Measurements from ENCODE around the gene CSTPP1. TPM values are rescaled to one million over a fixed set of nuclear protein-coding genes. Genes with fewer than 3 reads are reported as not detected.

Gene CSTPP1
- 13.2 TPM for total RNA-seq
- long read RNA-seq, transcript C11orf49-223 (1 exons, 2,141 nt), result minor isoform, 5 of 37 reads
- long read RNA-seq, transcript C11orf49-201 (9 exons, 1,645 nt), result major isoform, 15 of 37 reads
- long read RNA-seq, partial matches to known transcripts, result 3 of 37 reads
- long read RNA-seq, other reads (novel, unspliced or antisense), result 4 of 37 reads

GRCh38 chr11:46936138-46937110, at the start of gene CSTPP1:
CSTPP1 (plus strand) TSS chr11:46936761; CDS start chr11:46936806, 45 bp downstream.
- intact Hi-C loops (cut with DNase I), result no loop called here
- DNase-seq (ENCODE audit: low spot score), result peak; percentile 92

- no peak for DNase-seq (ENCODE audit: low spot score)
- intact Hi-C loops (cut with DNase I), result loop anchor here (1.0 kb wide), 1 partner anchor 265 kb away; no protein-coding TSS in a partner anchor
These were observed 47.9 kb upstream of the CSTPP1 start for GRCh38 chr11:46888636-46889035.

GRCh38 chr11:46889251-46889650, 47.3 kb upstream of the CSTPP1 start:
- intact Hi-C loops (cut with DNase I), result loop anchor here (1.0 kb wide), 1 partner anchor 264 kb away; no protein-coding TSS in a partner anchor
- no peak for DNase-seq (ENCODE audit: low spot score)

- intact Hi-C loops (cut with DNase I), result loop anchor here (1.0 kb wide), 1 partner anchor 263 kb away; no protein-coding TSS in a partner anchor
- DNase-seq (ENCODE audit: low spot score), result no peak
These were observed 46.7 kb upstream of the CSTPP1 start for GRCh38 chr11:46889689-46890475.

- no peak for DNase-seq (ENCODE audit: low spot score)
- intact Hi-C loops (cut with DNase I), result no loop called here
These were observed 45.9 kb upstream of the CSTPP1 start for GRCh38 chr11:46890665-46891064.

- intact Hi-C loops (cut with DNase I), result no loop called here
These were observed 44.5 kb upstream of the CSTPP1 start for GRCh38 chr11:46892109-46892508.

GRCh38 chr11:46892838-46893237, 43.7 kb upstream of the CSTPP1 start:
- intact Hi-C loops (cut with DNase I), result no loop called here

More at GRCh38 chr11:46892109-46892508, 44.5 kb upstream of the CSTPP1 start:
- DNase-seq (ENCODE audit: low spot score), result no peak

GRCh38 chr11:46894506-46894905, 42.1 kb upstream of the CSTPP1 start:
- no peak for DNase-seq (ENCODE audit: low spot score)
- intact Hi-C loops (cut with DNase I), result no loop called here

More at GRCh38 chr11:46892838-46893237, 43.7 kb upstream of the CSTPP1 start:
- no peak for DNase-seq (ENCODE audit: low spot score)

GRCh38 chr11:46894961-46895360, 41.6 kb upstream of the CSTPP1 start:
- no peak for DNase-seq (ENCODE audit: low spot score)
- intact Hi-C loops (cut with DNase I), result no loop called here

GRCh38 chr11:46895821-46896220, 40.7 kb upstream of the CSTPP1 start:
- peak; percentile 88 for DNase-seq (ENCODE audit: low spot score)
- intact Hi-C loops (cut with DNase I), result no loop called here

GRCh38 chr11:46896719-46897406, 39.7 kb upstream of the CSTPP1 start:
- intact Hi-C loops (cut with DNase I), result no loop called here
- DNase-seq (ENCODE audit: low spot score), result no peak

- intact Hi-C loops (cut with DNase I), result no loop called here
- DNase-seq (ENCODE audit: low spot score), result no peak
These were observed 38.0 kb upstream of the CSTPP1 start for GRCh38 chr11:46898396-46899095.

- DNase-seq (ENCODE audit: low spot score), result no peak
- intact Hi-C loops (cut with DNase I), result no loop called here
These were observed 37.0 kb upstream of the CSTPP1 start for GRCh38 chr11:46899501-46900025.

GRCh38 chr11:46900091-46900746, 36.3 kb upstream of the CSTPP1 start:
- intact Hi-C loops (cut with DNase I), result no loop called here
- DNase-seq (ENCODE audit: low spot score), result no peak

GRCh38 chr11:46901156-46901555, 35.4 kb upstream of the CSTPP1 start:
- intact Hi-C loops (cut with DNase I), result no loop called here

GRCh38 chr11:46902694-46903093, 33.9 kb upstream of the CSTPP1 start:
- no peak for DNase-seq (ENCODE audit: low spot score)
- intact Hi-C loops (cut with DNase I), result no loop called here

More at GRCh38 chr11:46901156-46901555, 35.4 kb upstream of the CSTPP1 start:
- DNase-seq (ENCODE audit: low spot score), result no peak

GRCh38 chr11:46903846-46904245, 32.7 kb upstream of the CSTPP1 start:
- peak; percentile 80 for DNase-seq (ENCODE audit: low spot score)
- intact Hi-C loops (cut with DNase I), result no loop called here

- intact Hi-C loops (cut with DNase I), result no loop called here
- no peak for DNase-seq (ENCODE audit: low spot score)
These were observed 30.8 kb upstream of the CSTPP1 start for GRCh38 chr11:46905806-46906205.

Data from cardiac septum (tissue), 1 donor.